CD4-positive, alpha-beta T cell treated with Interleukin-4 for 1 hour (primary cell): ENCODE results near the gene BCL2L1.
A peak's percentile ranks its signal among the peaks of the same experiment; 100 is the strongest.

ENCODE experiments used
- DNase-seq, 2 donors: peaks; one replicate each; pipeline ENCODE4 v3.0.0-alpha.2; 2020 to 2022

Gene BCL2L1

GRCh38 chr20:31723319-31724078, 831 bp upstream of the BCL2L1 start:
- peak; percentile 98 for DNase-seq

GRCh38 chr20:31723069-31723318, 326 bp upstream of the BCL2L1 start:
- no peak for DNase-seq

GRCh38 chr20:31721408-31722256, 1.0 kb downstream of the BCL2L1 start:
- no peak for DNase-seq

GRCh38 chr20:31720486-31721407, 1.9 kb downstream of the BCL2L1 start:
- DNase-seq = peak; percentile 19 to 46

GRCh38 chr20:31719644-31720485, 2.8 kb downstream of the BCL2L1 start:
- DNase-seq = no peak

- no peak for DNase-seq
Observed at GRCh38 chr20:31718952-31719643, 3.6 kb downstream of the BCL2L1 start.

- DNase-seq = peak; percentile 32 to 82
Observed at GRCh38 chr20:31717478-31718201, 5.0 kb downstream of the BCL2L1 start.

GRCh38 chr20:31716818-31717477, 5.7 kb downstream of the BCL2L1 start:
- DNase-seq = no peak

- no peak for DNase-seq
Observed at GRCh38 chr20:31716351-31716750, 6.3 kb downstream of the BCL2L1 start.

- no peak for DNase-seq
Observed at GRCh38 chr20:31715766-31716165, 6.9 kb downstream of the BCL2L1 start.

- DNase-seq = no peak
Observed at GRCh38 chr20:31713312-31714273, 9.1 kb downstream of the BCL2L1 start.

- no peak for DNase-seq
Observed at GRCh38 chr20:31712564-31713311, 9.9 kb downstream of the BCL2L1 start.

GRCh38 chr20:31712112-31712553, 10.5 kb downstream of the BCL2L1 start:
- DNase-seq = no peak

GRCh38 chr20:31711179-31712111, 11.2 kb downstream of the BCL2L1 start:
- no peak for DNase-seq

- no peak for DNase-seq
Observed at GRCh38 chr20:31710423-31711108, 12.1 kb downstream of the BCL2L1 start.

GRCh38 chr20:31709939-31710338, 12.7 kb downstream of the BCL2L1 start:
- DNase-seq = no peak
